MCF 10A (cell line): ENCODE data around the gene GEN1. TPM values are rescaled to one million over a fixed set of nuclear protein-coding genes. Genes with fewer than 3 reads are reported as not detected.
A peak's percentile ranks its signal among the peaks of the same experiment; 100 is the strongest.

ENCODE experiments used
- BruUV-seq: library from RNA; stranded (reverse); fragments of 400-500 nt; replicated peaks from 2 replicates; lab custom pipeline; 2021; lab: Mats Ljungman, UMichigan
- CTCF ChIA-PET: fragments of 300-600 bp; sonication (Branson Sonifier 250); formaldehyde crosslinking; extraction: SDS; loops from one replicate; lab custom pipeline; 2021; ENCODE audit warnings: antibody characterized with exemption, inconsistent platforms; lab: Yijun Ruan, JAX
- POLR2A ChIA-PET: fragments of 300-600, 350-650 bp; sonication (Branson Sonifier 250); formaldehyde crosslinking; extraction: SDS; loops from one replicate; lab custom pipeline; 2020; ENCODE audit warnings: antibody characterized with exemption, inconsistent platforms; lab: Yijun Ruan, JAX
- DNase-seq: peaks from one replicate; pipeline ENCODE4 v3.0.0-alpha.2; 2018; ENCODE audit not compliant: unreplicated experiment
- H3K27ac Mint-ChIP-seq: one replicate; pipeline ENCODE4 v1.8.0; 2022; ENCODE audit warnings: mild to moderate bottlenecking, low read depth, mixed read lengths; ENCODE audit not compliant: unreplicated experiment
- H3K27me3 Mint-ChIP-seq: one replicate; pipeline ENCODE4 v1.8.0; 2022; ENCODE audit warnings: mixed read lengths; ENCODE audit not compliant: insufficient read depth, unreplicated experiment
- H3K36me3 Mint-ChIP-seq: one replicate; pipeline ENCODE4 v1.8.0; 2022; ENCODE audit warnings: mild to moderate bottlenecking, moderate library complexity, mixed read lengths; ENCODE audit not compliant: insufficient read depth, unreplicated experiment
- H3K4me1 Mint-ChIP-seq: one replicate; pipeline ENCODE4 v1.8.0; 2022; ENCODE audit warnings: mixed read lengths; ENCODE audit not compliant: insufficient read depth, unreplicated experiment
- H3K4me3 Mint-ChIP-seq: one replicate; pipeline ENCODE4 v1.8.0; 2022; ENCODE audit warnings: mild to moderate bottlenecking, moderate library complexity, mixed read lengths; ENCODE audit not compliant: unreplicated experiment
- H3K9me3 Mint-ChIP-seq: one replicate; pipeline ENCODE4 v1.8.0; 2022; ENCODE audit warnings: mixed read lengths; ENCODE audit not compliant: unreplicated experiment
- intact Hi-C: fragments of 100-400 bp; cut with micrococcal nuclease; formaldehyde crosslinking; loops from 2 replicates; pipeline ENCODE4 v1.14.1; 2022
- total RNA-seq: library from RNA; stranded (reverse); gene quantifications from 2 replicates; pipeline ENCODE4 v1.2.3, GENCODE V29; 2022
- TF ChIP-seq, protein P1 (sequence below): fragments of 200-600 bp; IDR thresholded peaks from one replicate; pipeline ENCODE4 v1.8.0; 2022; ENCODE audit warnings: antibody characterized with exemption, mild to moderate bottlenecking; ENCODE audit not compliant: unreplicated experiment

The GEN1 gene
- total RNA-seq, 1 experiment from 2014 or later: 19.8 TPM

DNA sequence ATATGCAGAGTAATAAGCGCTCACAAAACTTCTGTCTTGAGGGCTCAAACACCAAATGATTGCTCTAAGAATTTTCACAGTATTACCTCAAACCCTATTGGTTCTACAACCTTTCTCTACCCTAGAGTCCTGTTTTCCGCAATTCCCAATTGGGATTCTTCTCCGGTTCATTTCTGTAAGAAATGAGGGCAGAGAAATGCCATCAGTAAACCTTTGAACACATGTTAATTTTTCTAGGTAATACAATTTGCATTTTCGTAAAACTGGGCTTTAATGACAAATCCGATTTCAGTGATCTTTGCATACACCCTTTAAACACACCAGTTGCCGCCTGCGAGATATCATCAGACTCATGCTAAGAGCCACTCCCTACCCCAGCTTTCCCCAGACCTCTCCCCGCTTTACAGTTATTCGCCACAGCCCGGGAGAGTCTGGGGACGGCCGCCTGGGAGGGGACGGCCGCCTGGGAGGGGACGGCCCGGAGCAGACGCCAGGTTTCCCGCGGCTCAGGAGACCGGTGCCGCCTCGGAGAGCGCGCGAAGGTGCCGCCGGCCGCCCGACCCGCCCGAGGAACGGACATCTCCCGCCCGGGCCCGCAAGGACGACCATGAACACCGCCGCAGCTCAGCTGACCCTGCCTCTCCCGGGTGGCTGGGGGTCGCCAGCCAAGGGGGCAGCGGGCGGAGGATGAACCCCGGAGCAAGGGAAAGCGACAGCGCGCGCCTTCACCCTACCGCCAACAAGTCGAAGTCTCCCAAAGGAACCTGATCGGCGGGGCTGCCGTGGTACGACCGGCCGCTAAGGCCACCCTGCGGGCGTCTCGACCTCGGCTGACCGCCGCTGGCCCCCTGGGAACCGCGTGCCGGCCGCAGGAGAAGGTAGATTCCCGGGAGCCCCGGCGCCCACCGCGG is 791 bp upstream of the GEN1 start:
- intact Hi-C loops: no loop called here
- TSS peak; percentile 43 for BruUV-seq
- CTCF ChIA-PET: interaction anchor here (0.6 to 5.0 kb wide), 9 partner anchors 21 to 1076 kb away, joined by 3 to 53 read pairs (median 3); partner anchors contain the start of gene MSGN1
- Mint-ChIP-seq H3K27me3 (no peaks in the 10 kb centered on the region), H3K36me3 (no peaks in the 10 kb centered on the region), H3K9me3 (no peaks in the 10 kb centered on the region), H3K4me3 (peak overlapping the region; percentile 82), H3K4me1 (peaks cover 25% of the 10 kb centered on the region), H3K27ac (peak overlapping the region; percentile 97)
- TF ChIP-seq, protein P1, sequence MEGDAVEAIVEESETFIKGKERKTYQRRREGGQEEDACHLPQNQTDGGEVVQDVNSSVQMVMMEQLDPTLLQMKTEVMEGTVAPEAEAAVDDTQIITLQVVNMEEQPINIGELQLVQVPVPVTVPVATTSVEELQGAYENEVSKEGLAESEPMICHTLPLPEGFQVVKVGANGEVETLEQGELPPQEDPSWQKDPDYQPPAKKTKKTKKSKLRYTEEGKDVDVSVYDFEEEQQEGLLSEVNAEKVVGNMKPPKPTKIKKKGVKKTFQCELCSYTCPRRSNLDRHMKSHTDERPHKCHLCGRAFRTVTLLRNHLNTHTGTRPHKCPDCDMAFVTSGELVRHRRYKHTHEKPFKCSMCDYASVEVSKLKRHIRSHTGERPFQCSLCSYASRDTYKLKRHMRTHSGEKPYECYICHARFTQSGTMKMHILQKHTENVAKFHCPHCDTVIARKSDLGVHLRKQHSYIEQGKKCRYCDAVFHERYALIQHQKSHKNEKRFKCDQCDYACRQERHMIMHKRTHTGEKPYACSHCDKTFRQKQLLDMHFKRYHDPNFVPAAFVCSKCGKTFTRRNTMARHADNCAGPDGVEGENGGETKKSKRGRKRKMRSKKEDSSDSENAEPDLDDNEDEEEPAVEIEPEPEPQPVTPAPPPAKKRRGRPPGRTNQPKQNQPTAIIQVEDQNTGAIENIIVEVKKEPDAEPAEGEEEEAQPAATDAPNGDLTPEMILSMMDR: no peak
- POLR2A ChIA-PET: interaction anchor here (0.7 to 5.9 kb wide), 4 partner anchors 13 to 284 kb away, joined by 3 to 136 read pairs (median 5); partner anchors contain the start of gene MSGN1
- peak; percentile 38 for DNase-seq

DNA sequence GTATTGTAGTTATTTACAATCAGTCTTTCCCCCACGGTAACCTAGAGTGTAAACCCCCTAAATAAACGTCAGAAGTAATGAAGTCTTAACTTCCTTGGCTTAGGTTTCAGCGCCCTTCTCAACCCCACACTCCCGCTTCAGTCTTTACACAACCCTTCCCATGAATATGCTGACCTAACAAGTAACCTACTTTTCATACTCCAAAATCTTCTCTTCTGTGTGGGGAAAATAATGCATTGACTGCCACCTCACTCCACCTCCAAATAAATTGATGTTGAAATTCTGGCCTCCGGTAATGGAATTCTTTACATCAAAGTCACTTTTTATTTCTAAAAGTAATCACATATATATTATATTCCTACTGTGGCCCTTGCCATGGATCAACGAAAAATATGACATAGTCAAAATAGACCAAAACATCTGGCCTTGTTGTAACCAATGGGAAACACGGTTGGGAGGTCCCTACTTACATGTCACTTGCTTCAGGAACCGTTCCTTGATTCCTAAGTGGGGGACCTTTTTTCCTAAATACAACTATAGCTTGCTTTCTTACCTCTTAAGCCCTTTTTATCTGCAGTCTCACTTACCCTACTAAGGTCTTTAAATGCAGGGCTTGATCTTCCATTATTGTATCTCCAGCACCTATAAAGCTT is 961 bp downstream of the GEN1 start:
- peaks cover 41% of the 10 kb centered on the region for H3K4me1 Mint-ChIP-seq
- H3K36me3 Mint-ChIP-seq: no peaks in the 10 kb centered on the region
- BruUV-seq: TSS peak; percentile 48
- intact Hi-C loops: loop anchor here (5.0 kb wide), 1 partner anchor 362 kb away; no protein-coding TSS in a partner anchor
- peak overlapping the region; percentile 82 for H3K4me3 Mint-ChIP-seq
- peak overlapping the region; percentile 97 for H3K27ac Mint-ChIP-seq
- H3K9me3 Mint-ChIP-seq: no peaks in the 10 kb centered on the region
- peak; percentile 24 for DNase-seq
- TF ChIP-seq, protein P1: no peak
- CTCF ChIA-PET: interaction anchor here (1.0 to 5.0 kb wide), 7 partner anchors 45 to 623 kb away, joined by 3 to 53 read pairs (median 3); partner anchors contain the start of gene MSGN1
- POLR2A ChIA-PET: interaction anchor here (1.2 to 5.9 kb wide), 5 partner anchors 11 to 76 kb away, joined by 3 to 136 read pairs (median 4); partner anchors contain the start of gene MSGN1
- H3K27me3 Mint-ChIP-seq: no peaks in the 10 kb centered on the region

DNA sequence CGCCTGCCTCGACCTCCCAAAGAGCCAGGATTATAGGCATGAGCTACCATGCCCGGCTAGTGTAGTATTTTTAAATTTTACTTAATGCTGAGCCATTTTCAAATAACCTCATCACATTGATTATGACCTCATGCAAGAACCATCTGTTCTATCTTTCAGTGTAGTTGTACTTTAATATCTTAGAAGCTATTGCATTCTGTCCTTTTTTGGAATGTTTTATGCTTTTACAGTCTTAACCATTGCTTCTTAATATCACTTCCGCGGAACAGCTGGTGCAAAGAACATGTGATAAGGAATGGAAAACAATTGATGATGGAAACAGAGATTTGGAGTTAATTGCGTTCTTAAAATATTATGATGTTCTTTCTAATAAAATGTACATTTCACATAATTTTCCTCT is 2.7 kb downstream of the GEN1 start:
- H3K4me1 Mint-ChIP-seq: peaks cover 41% of the 10 kb centered on the region
- no peak overlapping the region for H3K4me3 Mint-ChIP-seq
- H3K9me3 Mint-ChIP-seq: no peaks in the 10 kb centered on the region
- ChIA-PET POLR2A (interaction anchor here (0.9 to 5.9 kb wide), 4 partner anchors 33 to 74 kb away, joined by 3 to 136 read pairs (median 8); partner anchors contain the start of gene MSGN1), CTCF (interaction anchor here (0.6 to 5.0 kb wide), 13 partner anchors 57 to 1481 kb away, joined by 3 to 53 read pairs (median 4); no protein-coding TSS in a partner anchor)
- intact Hi-C loops: loop anchor here (1.0 to 5.0 kb wide), 3 partner anchors 74 to 422 kb away; no protein-coding TSS in a partner anchor
- no TSS peak for BruUV-seq
- no peak for DNase-seq
- no peaks in the 10 kb centered on the region for H3K27me3 Mint-ChIP-seq
- no peaks in the 10 kb centered on the region for H3K36me3 Mint-ChIP-seq
- TF ChIP-seq, protein P1: no peak
- peak overlapping the region; percentile 79 for H3K27ac Mint-ChIP-seq
